Type B pancreatic cell (in vitro differentiated cells): ENCODE measurements around the gene CRYL1. TPM values are rescaled to one million over a fixed set of nuclear protein-coding genes. Genes with fewer than 3 reads are reported as not detected.

Source experiments
- DNase-seq: peaks from one replicate; pipeline ENCODE4 v3.0.0; 2021; ENCODE audit warnings: mixed read lengths; ENCODE audit not compliant: unreplicated experiment; ENCODE audit errors: extremely low spot score
- H3K27ac Mint-ChIP-seq: 2 replicates; pipeline ENCODE4 v1.8.0; 2021; ENCODE audit warnings: mild to moderate bottlenecking, mixed read lengths
- H3K27me3 Mint-ChIP-seq: 2 replicates; pipeline ENCODE4 v1.8.0; 2021; ENCODE audit warnings: mixed read lengths
- H3K36me3 Mint-ChIP-seq: 2 replicates; pipeline ENCODE4 v1.8.0; 2021; ENCODE audit warnings: mixed read lengths
- H3K4me1 Mint-ChIP-seq: one replicate; pipeline ENCODE4 v1.8.0; 2021; ENCODE audit warnings: mixed read lengths; ENCODE audit not compliant: unreplicated experiment
- H3K4me3 Mint-ChIP-seq: 2 replicates; pipeline ENCODE4 v1.8.0; 2021; ENCODE audit warnings: mild to moderate bottlenecking, mixed read lengths
- H3K9me3 Mint-ChIP-seq: 2 replicates; pipeline ENCODE4 v1.8.0; 2021; ENCODE audit warnings: mixed read lengths
- total RNA-seq: library from RNA; stranded (reverse); gene quantifications from 2 replicates; pipeline ENCODE4 v1.2.1, GENCODE V29; 2021; ENCODE audit warnings: low replicate concordance
- TF ChIP-seq, protein P1 (sequence below): fragments of 200-600 bp; sonication (generic); conservative IDR thresholded peaks from 2 replicates; pipeline ENCODE4 v1.5.0; 2021; ENCODE audit warnings: antibody characterized with exemption, mild to moderate bottlenecking

The CRYL1 gene
- total RNA-seq, 1 donor from 2014 or later = 20.2 TPM

DNA sequence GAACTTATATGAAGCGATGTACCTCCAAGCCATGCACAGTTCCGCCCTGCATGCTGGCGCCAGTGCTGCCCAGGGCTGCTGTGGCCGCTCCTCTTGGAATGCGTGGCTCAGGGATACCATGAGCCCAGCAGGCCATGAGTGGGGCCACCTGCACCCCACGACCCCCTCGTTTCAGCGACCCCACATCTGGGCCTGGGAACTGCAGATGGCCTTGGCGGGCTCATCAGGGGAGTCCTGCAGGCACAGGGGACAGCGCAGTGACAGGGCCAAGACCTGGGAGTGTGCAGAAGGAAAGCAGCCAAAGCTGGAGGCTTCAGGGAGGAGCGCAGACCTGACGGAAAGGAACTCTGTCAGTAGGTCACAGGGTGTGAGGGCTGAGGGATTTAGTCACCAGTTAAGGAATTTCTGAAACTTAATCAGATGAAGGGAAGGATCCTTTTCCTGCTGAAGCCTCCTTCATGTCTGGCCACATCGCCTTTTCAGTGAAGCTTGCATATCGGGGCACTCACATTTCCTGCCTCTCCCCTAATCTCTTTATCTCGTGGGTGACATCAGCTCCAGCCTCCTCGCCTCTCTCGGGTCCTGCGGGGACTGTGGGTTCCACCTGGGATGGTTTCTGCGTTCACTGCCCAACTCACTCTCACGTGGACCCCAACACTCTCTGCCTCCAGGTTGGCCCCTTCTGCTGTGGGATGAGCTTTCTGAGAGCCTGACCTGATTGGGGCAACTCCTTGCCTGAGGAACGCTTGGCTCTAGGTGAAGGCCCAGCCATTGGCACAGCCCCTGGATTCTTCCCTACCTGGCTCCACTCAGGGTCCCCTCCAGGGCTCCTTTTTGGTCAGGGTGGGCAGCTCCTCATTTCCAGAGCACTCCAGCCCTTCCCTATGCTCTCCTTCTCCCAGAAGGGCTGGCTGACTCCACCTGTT, 123.5 kb downstream of the CRYL1 start:
- peaks cover 6% of the 10 kb centered on the region for H3K27me3 Mint-ChIP-seq
- TF ChIP-seq, protein P1, sequence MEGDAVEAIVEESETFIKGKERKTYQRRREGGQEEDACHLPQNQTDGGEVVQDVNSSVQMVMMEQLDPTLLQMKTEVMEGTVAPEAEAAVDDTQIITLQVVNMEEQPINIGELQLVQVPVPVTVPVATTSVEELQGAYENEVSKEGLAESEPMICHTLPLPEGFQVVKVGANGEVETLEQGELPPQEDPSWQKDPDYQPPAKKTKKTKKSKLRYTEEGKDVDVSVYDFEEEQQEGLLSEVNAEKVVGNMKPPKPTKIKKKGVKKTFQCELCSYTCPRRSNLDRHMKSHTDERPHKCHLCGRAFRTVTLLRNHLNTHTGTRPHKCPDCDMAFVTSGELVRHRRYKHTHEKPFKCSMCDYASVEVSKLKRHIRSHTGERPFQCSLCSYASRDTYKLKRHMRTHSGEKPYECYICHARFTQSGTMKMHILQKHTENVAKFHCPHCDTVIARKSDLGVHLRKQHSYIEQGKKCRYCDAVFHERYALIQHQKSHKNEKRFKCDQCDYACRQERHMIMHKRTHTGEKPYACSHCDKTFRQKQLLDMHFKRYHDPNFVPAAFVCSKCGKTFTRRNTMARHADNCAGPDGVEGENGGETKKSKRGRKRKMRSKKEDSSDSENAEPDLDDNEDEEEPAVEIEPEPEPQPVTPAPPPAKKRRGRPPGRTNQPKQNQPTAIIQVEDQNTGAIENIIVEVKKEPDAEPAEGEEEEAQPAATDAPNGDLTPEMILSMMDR = no peak
- H3K27ac Mint-ChIP-seq = peak overlapping the region; percentile 11
- no peaks in the 10 kb centered on the region for H3K9me3 Mint-ChIP-seq
- no peak overlapping the region for H3K4me3 Mint-ChIP-seq
- no peaks in the 10 kb centered on the region for H3K36me3 Mint-ChIP-seq
- H3K4me1 Mint-ChIP-seq = no peaks in the 10 kb centered on the region
- peak; percentile 55 for DNase-seq

DNA sequence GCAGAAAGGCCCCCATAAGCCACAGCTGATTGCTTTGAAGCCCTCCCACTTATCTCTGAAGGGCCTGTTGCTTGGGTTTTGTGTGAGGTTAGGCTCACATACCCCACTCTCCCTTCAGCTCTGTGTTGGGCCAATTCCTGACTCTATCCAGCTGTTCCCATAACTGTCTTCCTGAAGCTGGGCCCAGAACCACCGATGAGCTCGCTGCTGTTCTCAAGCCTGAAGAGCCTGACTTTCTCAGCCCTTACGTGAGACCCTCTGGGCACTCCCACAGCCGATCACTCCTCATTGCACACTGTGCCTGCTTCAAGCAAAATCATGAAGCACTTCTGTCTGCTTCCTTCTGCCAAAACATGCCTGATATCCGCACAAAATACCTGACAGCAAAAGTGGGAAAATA, 124.1 kb downstream of the CRYL1 start:
- H3K4me3 Mint-ChIP-seq = no peak overlapping the region
- peak overlapping the region; percentile 11 for H3K27ac Mint-ChIP-seq
- H3K9me3 Mint-ChIP-seq = peaks cover 4% of the 10 kb centered on the region
- peak; percentile 27 for DNase-seq
- H3K36me3 Mint-ChIP-seq = no peaks in the 10 kb centered on the region
- H3K4me1 Mint-ChIP-seq = no peaks in the 10 kb centered on the region
- H3K27me3 Mint-ChIP-seq = peaks cover 3% of the 10 kb centered on the region
- TF ChIP-seq, protein P1 = no peak

DNA sequence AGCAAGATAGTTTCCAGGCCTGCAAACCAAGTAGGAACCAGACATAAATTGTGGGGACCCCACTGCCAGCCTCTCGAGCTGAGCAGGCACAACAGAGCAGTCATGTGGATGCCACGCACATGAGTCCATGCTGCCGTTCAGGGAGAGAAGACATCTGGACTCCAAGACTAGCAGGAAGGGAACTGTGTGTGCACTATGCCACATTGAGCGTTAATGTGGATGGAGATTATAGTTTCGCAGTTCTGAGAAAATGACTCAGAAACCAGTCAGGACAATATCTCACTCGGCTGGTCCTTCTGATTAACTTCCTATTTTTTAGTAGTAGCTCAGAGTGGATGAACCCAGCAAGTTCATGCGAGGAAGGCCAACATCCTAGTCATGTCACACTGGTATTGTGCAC, 124.9 kb downstream of the CRYL1 start:
- no peaks in the 10 kb centered on the region for H3K36me3 Mint-ChIP-seq
- DNase-seq = no peak
- H3K27ac Mint-ChIP-seq = no peak overlapping the region
- H3K4me1 Mint-ChIP-seq = no peaks in the 10 kb centered on the region
- TF ChIP-seq, protein P1 = no peak
- no peak overlapping the region for H3K4me3 Mint-ChIP-seq
- peaks cover 5% of the 10 kb centered on the region for H3K9me3 Mint-ChIP-seq
- no peaks in the 10 kb centered on the region for H3K27me3 Mint-ChIP-seq

DNA sequence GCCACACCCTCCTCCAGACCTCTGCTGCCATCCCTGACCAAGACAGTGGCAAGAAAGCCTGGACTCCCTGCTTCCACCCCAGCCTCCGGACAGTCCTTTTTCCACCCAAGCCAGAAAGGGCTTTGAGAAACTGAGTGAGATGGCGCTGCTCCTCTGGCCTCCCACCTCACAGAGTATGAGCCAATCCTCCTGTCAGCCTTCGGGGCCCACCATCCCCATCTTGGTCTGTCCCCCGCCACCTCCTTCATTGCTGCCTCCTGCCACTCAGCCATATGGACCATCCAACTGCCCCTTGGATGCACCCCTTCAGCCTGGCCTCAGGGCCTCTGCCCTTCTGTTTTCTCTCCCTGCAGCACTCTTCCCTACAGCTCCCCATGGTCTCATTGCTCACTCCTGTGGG, 125.7 kb downstream of the CRYL1 start:
- Mint-ChIP-seq H3K4me3 (no peak overlapping the region), H3K27ac (no peak overlapping the region), H3K4me1 (no peaks in the 10 kb centered on the region), H3K27me3 (no peaks in the 10 kb centered on the region), H3K9me3 (peaks cover 5% of the 10 kb centered on the region), H3K36me3 (no peaks in the 10 kb centered on the region)
- TF ChIP-seq, protein P1 = no peak
- no peak for DNase-seq

DNA sequence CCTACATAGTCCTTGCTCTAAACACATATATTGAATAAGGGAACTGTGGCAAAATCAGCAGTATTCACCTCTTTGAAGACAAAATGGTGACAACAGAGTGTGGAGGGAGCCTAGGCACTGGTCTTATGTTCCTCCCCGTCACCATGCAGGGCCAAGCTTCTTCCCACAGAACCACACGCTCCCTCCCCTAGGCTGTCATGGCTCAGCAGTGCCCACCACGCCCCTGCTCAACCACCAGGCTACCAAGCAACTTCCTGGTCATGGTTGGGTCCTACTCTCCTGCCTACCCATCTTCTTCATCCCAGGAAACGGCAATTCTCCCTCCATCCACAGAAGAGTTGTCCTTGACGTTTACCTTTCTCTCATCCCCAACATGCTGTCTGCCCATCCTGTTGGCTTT, 126.1 kb downstream of the CRYL1 start:
- Mint-ChIP-seq H3K27ac (no peak overlapping the region), H3K4me3 (no peak overlapping the region)
- TF ChIP-seq, protein P1 = no peak

More for the DNA sequence above, 126.1 kb downstream of the CRYL1 start:
- Mint-ChIP-seq H3K36me3 (no peaks in the 10 kb centered on the region), H3K27me3 (no peaks in the 10 kb centered on the region), H3K4me1 (no peaks in the 10 kb centered on the region), H3K9me3 (peaks cover 5% of the 10 kb centered on the region)
- peak; percentile 60 for DNase-seq
